ENCODE data around the gene OXCT1.
"Not testable (repeated sequence)": the region's sequence is repeated elsewhere in the genome, so short reads cannot be mapped to it uniquely, and the experiment has no call there.

Gene OXCT1

GRCh38 chr5:41821051-41821450 is 49.2 kb downstream of the OXCT1 start:
- no peak for DNase-seq

- DNase-seq: no peak
Observed at GRCh38 chr5:41820150-41820549, 50.1 kb downstream of the OXCT1 start.

- DNase-seq: no peak
Observed at GRCh38 chr5:41817625-41818301, 52.5 kb downstream of the OXCT1 start.

GRCh38 chr5:41815663-41816229 is 54.5 kb downstream of the OXCT1 start:
- no peak for DNase-seq

- DNase-seq: no peak
Observed at GRCh38 chr5:41815261-41815660, 55.0 kb downstream of the OXCT1 start.

GRCh38 chr5:41814306-41814705 is 55.9 kb downstream of the OXCT1 start:
- not testable (repeated sequence) for DNase-seq

GRCh38 chr5:41812156-41812555 is 58.1 kb downstream of the OXCT1 start:
- DNase-seq: no peak

- no peak for DNase-seq
Observed at GRCh38 chr5:41809128-41809527, 61.1 kb downstream of the OXCT1 start.

GRCh38 chr5:41808294-41808693 is 61.9 kb downstream of the OXCT1 start:
- DNase-seq: no peak

- DNase-seq: no peak
Observed at GRCh38 chr5:41797662-41798061, 72.6 kb downstream of the OXCT1 start.

GRCh38 chr5:41796061-41796460 is 74.2 kb downstream of the OXCT1 start:
- no peak for DNase-seq

GRCh38 chr5:41795125-41795524 is 75.1 kb downstream of the OXCT1 start:
- DNase-seq: no peak

- DNase-seq: no peak
Observed at GRCh38 chr5:41794471-41794870, 75.8 kb downstream of the OXCT1 start.

GRCh38 chr5:41793141-41793770 is 77.0 kb downstream of the OXCT1 start:
- no peak for DNase-seq

- no peak for DNase-seq
Observed at GRCh38 chr5:41790038-41790776, 80.0 kb downstream of the OXCT1 start.

- no peak for DNase-seq
Observed at GRCh38 chr5:41789434-41789833, 80.8 kb downstream of the OXCT1 start.

GRCh38 chr5:41788941-41789368 is 81.3 kb downstream of the OXCT1 start:
- DNase-seq: no peak

GRCh38 chr5:41787265-41787664 is 83.0 kb downstream of the OXCT1 start:
- DNase-seq: no peak

- no peak for DNase-seq
Observed at GRCh38 chr5:41785061-41785460, 85.2 kb downstream of the OXCT1 start.

- DNase-seq: no peak
Observed at GRCh38 chr5:41778410-41778809, 91.8 kb downstream of the OXCT1 start.

- DNase-seq: no peak
Observed at GRCh38 chr5:41776435-41776834, 93.8 kb downstream of the OXCT1 start.

- DNase-seq: no peak
Observed at GRCh38 chr5:41773799-41774198, 96.4 kb downstream of the OXCT1 start.

- no peak for DNase-seq
Observed at GRCh38 chr5:41772785-41773442, 97.3 kb downstream of the OXCT1 start.
